Upper lobe of right lung (tissue), 1 donor: ENCODE results near the gene RPL22. TPM values are rescaled to one million over a fixed set of nuclear protein-coding genes. Genes with fewer than 3 reads are reported as not detected.

ENCODE experiments used
- ATAC-seq: fragments of 200-7000 bp; cut with Tn5 transposase; one replicate; pipeline ENCODE4 v1.9.1; 2020; ENCODE audit warnings: mild to moderate bottlenecking, moderate library complexity
- DNase-seq: peaks from one replicate; pipeline ENCODE4 v3.0.0-alpha.2; 2020
- H3K27ac ChIP-seq: fragments of 200-600 bp; one replicate; pipeline ENCODE4 v1.8.0; 2022
- H3K27me3 ChIP-seq: fragments of 200-600 bp; one replicate; pipeline ENCODE4 v1.8.0; 2022; ENCODE audit warnings: mild to moderate bottlenecking
- H3K36me3 ChIP-seq: fragments of 200-600 bp; one replicate; pipeline ENCODE4 v1.8.0; 2022
- H3K4me1 ChIP-seq: fragments of 200-600 bp; one replicate; pipeline ENCODE4 v1.8.0; 2022
- H3K4me3 ChIP-seq: fragments of 200-600 bp; one replicate; pipeline ENCODE4 v1.8.0; 2022; ENCODE audit warnings: mild to moderate bottlenecking
- H3K9me3 ChIP-seq: fragments of 200-600 bp; one replicate; pipeline ENCODE4 v1.8.0; 2022
- intact Hi-C: fragments of 100-400 bp; cut with DNase I; formaldehyde crosslinking; loops from one replicate; pipeline ENCODE4 v1.11.0; 2022
- total RNA-seq: library from RNA; stranded (reverse); fragmentation: NEBNext Ultra II Directional; extraction: Animal tissue kit (Norgen Biotek cat#: 25700); gene quantifications from one replicate; pipeline ENCODE4 v1.2.1, GENCODE V29; 2021
- TF ChIP-seq, protein P1 (sequence below): fragments of 200-600 bp; IDR thresholded peaks from one replicate; pipeline ENCODE4 v1.8.0; 2022; ENCODE audit warnings: antibody characterized with exemption
- donor health status: DM: no; HTN: yes; CAD: no; lungs with severe emphysema.

The RPL22 gene
- total RNA-seq, 1 donor from 2014 or later, result 308 TPM

DNA sequence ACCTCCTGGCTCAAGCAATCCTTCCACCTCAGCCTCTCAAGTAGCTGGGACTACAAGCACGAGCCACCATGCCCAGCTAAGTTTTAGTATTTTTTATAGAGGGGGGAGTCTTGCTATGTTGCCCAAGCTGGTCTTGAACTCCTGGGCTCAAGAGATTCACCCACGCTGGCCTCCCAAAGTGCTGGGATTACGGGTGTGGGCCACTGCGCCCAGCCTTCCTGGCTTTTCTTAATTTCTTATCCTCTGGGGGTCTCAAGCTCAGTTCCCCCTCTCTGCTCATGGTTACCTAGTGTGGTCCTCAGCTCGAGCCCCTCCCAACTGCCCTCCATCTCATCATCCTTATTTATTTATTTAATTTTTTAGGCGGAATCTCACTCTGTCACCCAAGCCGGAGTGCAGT is 2.9 kb upstream of the RPL22 start:
- no peak for ATAC-seq
- Histone ChIP-seq H3K4me3 (no peak overlapping the region), H3K27me3 (peaks cover 11% of the 10 kb centered on the region), H3K36me3 (peaks cover 1% of the 10 kb centered on the region), H3K9me3 (no peaks in the 10 kb centered on the region), H3K27ac (no peak overlapping the region), H3K4me1 (peaks cover 42% of the 10 kb centered on the region)
- intact Hi-C loops, result no loop called here
- TF ChIP-seq, protein P1, sequence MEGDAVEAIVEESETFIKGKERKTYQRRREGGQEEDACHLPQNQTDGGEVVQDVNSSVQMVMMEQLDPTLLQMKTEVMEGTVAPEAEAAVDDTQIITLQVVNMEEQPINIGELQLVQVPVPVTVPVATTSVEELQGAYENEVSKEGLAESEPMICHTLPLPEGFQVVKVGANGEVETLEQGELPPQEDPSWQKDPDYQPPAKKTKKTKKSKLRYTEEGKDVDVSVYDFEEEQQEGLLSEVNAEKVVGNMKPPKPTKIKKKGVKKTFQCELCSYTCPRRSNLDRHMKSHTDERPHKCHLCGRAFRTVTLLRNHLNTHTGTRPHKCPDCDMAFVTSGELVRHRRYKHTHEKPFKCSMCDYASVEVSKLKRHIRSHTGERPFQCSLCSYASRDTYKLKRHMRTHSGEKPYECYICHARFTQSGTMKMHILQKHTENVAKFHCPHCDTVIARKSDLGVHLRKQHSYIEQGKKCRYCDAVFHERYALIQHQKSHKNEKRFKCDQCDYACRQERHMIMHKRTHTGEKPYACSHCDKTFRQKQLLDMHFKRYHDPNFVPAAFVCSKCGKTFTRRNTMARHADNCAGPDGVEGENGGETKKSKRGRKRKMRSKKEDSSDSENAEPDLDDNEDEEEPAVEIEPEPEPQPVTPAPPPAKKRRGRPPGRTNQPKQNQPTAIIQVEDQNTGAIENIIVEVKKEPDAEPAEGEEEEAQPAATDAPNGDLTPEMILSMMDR, result no peak
- no peak for DNase-seq

DNA sequence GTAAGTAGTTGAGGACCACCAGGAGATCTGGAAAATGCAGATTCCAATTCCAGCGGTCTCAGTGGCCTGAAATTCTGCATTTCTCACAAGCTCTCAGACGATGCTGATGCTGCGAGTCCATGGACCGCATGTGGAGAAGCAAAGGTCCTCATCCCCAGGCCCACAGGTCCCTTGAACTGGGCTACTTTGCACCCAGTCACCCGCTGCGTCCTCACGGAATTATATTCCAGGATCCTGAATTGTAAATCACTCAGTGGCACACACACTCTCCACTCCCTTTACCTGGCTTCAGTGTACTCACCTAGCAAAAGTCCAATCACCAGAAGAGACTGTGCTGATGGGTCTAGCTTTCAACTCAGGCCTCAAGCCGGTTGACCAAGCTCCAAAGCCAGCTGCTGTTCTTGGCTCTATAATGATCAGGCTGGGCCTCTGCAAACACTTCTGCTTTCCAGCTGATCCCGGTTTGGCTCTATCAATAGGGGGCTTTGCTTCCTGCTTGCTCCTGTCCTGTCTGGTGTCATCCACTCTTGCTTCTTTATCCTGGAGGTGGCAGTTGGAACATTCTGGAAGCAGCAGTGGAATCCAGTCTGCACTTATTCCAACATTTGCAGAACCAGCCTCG is 904 bp upstream of the RPL22 start:
- Histone ChIP-seq H3K36me3 (peaks cover 21% of the 10 kb centered on the region), H3K27me3 (no peaks in the 10 kb centered on the region), H3K9me3 (no peaks in the 10 kb centered on the region), H3K27ac (peak overlapping the region; percentile 83), H3K4me1 (peaks cover 27% of the 10 kb centered on the region), H3K4me3 (peak overlapping the region; percentile 70)
- no peak for DNase-seq
- ATAC-seq, result no peak
- intact Hi-C loops, result no loop called here
- TF ChIP-seq, protein P1, result no peak

DNA sequence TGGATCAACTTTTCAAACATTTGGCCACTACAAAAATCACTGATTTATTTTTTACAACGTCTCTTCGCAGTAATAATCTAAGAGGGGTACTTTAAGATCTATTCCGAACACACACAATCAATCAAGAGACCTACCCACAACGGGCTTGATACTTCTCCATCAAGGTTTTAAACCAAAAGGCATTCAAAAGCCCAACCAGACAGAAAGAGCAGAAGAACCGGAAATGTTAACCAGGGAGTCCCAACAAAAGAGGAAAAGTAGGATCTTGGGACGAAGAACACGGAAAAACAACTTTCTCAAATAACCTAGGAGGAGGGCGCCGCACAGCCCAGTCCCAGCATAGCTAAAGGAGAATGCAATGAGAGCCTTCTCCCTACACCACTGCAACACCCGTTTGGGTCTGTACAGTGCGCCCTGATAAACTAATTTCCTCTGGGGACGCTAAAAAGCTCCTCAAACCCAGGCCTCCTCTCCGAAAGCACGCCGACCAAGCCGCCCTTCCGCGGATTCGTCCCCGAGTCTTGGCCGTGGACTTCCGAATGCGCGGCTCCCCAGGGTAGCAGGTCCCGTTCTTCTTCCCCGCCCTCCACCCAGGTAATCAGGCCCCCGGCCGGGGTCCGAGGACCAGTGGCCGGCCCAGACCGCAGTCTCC is 623 bp downstream of the RPL22 start:
- peak overlapping the region; percentile 83 for H3K27ac ChIP-seq
- ATAC-seq, result peak; percentile 1
- TF ChIP-seq, protein P1, result no peak

DNA sequence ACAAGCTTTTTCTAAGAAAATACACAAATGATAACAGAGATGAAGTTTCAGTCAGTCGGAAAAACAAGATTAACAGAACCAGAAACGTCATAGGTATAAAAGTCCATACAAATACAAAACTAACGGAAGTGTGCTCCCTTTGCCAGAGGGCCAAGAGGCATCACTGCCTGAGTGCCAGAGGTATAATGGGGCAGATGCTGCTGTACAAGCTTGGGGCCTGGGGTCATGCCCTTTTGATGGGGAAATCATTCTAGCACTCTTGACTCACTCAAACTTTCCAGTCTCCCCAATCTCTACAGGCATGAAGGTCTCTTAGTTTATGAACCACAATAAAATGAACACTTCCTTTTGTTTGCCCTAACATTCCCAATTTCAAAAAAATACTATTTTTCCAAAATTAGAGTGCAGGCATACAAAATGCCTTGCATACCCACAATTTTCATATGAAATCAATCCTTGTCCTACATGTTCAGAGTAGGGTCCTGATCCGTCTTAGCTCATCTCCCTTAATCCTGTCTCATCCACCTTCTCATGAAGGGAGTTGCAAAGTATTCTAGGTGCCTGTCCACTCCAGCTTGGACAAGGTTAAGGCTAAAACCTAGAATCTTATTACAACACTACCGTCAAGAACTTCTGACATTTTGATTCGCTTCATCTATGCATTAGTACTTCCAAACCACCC is 1.5 kb downstream of the RPL22 start:
- H3K4me1 ChIP-seq, result peaks cover 20% of the 10 kb centered on the region
- H3K27me3 ChIP-seq, result no peaks in the 10 kb centered on the region
- peak overlapping the region; percentile 70 for H3K4me3 ChIP-seq
- H3K9me3 ChIP-seq, result no peaks in the 10 kb centered on the region
- ATAC-seq (no peak), DNase-seq (no peak)
- no peak overlapping the region for H3K27ac ChIP-seq
- H3K36me3 ChIP-seq, result peaks cover 45% of the 10 kb centered on the region
- TF ChIP-seq, protein P1, result no peak
- intact Hi-C loops, result no loop called here

More for the DNA sequence above, 623 bp downstream of the RPL22 start:
- DNase-seq, result no peak
- Histone ChIP-seq H3K9me3 (no peaks in the 10 kb centered on the region), H3K4me1 (peaks cover 20% of the 10 kb centered on the region), H3K27me3 (no peaks in the 10 kb centered on the region), H3K4me3 (peak overlapping the region; percentile 70), H3K36me3 (peaks cover 36% of the 10 kb centered on the region)
- intact Hi-C loops, result no loop called here

DNA sequence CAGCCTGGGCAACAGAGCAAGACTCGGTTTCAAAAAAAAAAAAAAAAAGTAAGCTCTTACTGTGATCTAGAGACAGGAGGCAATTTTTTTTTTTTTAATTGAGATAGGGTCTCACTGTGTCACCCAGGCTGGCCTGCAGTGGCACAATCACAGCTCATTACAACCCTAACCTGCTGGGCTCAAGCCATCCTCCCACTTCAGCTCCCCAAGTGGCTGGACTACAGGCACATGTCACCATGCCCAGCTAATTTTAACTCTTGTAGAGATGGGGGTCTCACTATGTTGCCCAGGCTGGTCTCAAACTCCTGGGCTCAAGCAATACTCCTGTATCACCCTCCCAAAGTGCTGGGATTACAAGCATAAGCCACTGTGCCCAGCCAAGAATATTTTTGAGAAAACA is 7.4 kb downstream of the RPL22 start:
- TF ChIP-seq, protein P1, result no peak
- H3K4me3 ChIP-seq, result no peak overlapping the region
- intact Hi-C loops, result no loop called here
- H3K4me1 ChIP-seq, result no peaks in the 10 kb centered on the region
- no peaks in the 10 kb centered on the region for H3K27me3 ChIP-seq
- H3K27ac ChIP-seq, result no peak overlapping the region
- no peak for DNase-seq
- H3K36me3 ChIP-seq, result peaks cover 97% of the 10 kb centered on the region
- no peaks in the 10 kb centered on the region for H3K9me3 ChIP-seq
- no peak for ATAC-seq
